NCI-H2107 (cell line): Measurements from ENCODE around the gene LYRM1.
"Not testable (repeated sequence)": the region's sequence is repeated elsewhere in the genome, so short reads cannot be mapped to it uniquely, and the experiment has no call there.

Experiments
- DNase-seq: peaks from one replicate; lab custom pipeline; 2025; lab: John Stamatoyannopoulos, UW

LYRM1 gene

DNA sequence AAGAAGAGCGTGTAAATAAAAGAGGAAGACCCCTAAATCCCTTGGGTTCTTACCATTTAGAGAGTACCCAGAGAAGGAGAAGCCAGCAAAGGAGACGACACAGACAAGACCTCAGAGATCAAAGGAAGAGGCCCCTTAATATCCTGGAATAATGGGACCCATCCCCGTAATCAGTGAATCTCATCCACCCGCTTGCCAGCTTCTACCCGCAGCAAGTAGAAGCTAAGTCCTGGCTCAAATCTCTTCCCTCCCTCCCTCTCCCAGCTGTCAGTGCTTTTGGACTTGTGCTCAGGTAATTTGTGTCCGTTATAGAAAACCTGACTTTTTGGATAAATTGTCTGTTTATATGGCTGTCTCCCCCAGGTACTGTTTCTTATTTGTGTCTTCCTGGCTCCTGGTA, 1.9 kb downstream of the LYRM1 start:
- no peak for DNase-seq

DNA sequence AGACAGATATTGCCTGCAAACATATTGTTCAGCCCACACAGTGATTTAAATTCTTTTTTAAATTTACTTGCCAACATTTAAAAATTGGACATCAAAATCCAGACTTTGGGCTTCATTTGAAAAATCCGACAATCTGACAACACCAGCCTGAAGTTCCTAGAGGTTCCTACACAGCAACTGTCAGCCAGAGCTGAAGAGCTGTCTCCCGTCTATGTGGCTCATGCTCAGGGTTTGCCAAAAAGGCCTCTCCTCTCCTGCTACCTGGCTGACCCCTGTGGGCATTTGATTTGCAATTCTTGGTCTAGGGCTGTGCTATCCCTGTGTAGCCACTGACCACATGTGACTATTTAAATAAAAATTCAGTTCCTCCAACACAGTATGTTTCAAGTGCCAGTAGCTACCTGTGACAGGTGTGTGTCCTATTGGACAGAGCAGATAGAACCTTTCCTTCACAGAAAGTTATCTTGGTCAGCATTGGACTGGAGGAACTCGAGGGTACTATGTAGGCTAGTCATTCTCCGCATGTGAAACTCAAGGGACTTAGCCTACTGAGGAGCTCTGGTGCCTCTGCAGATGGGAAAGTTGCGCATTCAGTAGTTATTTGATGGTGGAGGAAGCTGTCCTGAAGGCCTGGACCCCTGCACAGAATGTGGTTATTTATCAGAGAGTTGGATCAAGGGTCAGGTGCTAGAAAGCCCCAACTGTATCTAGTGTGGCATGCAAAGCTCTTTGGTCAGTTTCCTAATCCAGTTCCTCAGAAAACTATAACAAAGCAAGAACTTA, 2.7 kb downstream of the LYRM1 start:
- no peak for DNase-seq

DNA sequence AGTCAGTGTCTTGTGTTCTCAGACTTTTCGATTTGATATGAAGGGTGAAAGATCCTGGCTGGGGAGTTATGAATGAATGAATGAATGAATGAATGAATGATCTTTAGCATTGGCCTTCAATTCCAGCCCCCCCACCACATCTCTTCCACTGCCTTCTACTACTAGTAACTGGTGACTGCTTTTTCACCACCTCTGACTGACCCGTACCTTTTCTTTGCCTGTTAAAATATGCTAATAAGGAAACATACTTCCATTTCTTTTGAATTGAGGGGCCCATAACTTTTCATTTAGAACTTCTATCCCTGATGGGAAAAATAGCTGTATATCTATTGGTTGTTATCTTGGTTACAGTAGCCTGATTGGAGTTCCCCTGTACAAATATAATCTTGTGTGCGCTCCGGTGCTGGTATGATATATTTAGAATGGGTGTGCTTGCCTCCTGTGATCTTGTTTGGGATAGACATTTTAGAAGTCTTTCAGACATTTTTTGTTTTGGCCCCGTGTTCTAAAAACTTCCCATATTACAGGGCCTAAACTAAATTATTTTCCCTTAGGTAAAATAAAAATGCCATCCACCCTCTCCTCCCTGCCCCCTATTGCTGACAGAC, 3.4 kb downstream of the LYRM1 start:
- no peak for DNase-seq

DNA sequence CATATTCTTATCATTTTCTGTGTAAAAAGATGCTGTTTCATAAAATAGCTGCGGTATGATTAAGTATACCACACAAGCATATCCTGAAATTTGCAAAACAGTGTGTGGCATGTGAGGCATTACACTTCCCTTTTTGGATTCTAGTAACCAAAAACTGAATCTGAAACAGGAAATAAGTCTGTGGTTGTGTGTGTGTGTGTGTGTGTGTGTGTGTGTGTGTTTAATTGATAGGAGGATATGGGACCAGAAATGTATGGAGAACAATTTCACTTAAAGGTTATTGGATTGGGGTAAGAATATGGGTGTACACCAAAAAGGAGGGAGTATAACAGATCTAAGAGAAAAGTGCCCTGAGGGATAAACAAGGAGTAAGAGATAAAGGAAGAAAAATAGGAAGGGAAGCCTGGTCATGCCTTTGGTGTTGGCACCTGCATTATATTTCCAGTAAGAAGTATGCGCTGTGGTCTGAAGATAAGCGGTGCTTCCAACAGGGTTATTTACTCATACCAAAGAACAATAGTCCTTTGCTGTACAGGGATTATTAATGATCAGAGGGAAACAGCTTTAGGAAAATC, 4.0 kb downstream of the LYRM1 start:
- no peak for DNase-seq

DNA sequence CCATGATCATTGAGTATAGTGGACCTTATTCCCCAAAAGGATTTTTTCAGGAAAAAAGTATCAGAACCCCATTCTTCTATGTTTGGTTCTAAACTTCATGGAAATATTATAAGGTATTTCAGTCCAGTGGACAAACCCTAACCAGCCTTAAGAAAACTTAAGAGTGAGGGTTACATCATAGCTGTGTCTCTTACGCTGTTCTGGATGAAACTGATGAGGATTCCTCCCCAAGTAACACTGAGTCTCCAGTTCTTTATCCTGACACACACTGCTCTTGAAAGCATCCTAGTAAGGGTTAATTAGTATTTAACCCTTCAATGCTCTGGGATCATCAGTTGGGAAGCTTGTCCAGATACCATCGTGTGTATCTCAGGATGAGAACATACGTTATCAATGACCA, 5.0 kb downstream of the LYRM1 start:
- no peak for DNase-seq

DNA sequence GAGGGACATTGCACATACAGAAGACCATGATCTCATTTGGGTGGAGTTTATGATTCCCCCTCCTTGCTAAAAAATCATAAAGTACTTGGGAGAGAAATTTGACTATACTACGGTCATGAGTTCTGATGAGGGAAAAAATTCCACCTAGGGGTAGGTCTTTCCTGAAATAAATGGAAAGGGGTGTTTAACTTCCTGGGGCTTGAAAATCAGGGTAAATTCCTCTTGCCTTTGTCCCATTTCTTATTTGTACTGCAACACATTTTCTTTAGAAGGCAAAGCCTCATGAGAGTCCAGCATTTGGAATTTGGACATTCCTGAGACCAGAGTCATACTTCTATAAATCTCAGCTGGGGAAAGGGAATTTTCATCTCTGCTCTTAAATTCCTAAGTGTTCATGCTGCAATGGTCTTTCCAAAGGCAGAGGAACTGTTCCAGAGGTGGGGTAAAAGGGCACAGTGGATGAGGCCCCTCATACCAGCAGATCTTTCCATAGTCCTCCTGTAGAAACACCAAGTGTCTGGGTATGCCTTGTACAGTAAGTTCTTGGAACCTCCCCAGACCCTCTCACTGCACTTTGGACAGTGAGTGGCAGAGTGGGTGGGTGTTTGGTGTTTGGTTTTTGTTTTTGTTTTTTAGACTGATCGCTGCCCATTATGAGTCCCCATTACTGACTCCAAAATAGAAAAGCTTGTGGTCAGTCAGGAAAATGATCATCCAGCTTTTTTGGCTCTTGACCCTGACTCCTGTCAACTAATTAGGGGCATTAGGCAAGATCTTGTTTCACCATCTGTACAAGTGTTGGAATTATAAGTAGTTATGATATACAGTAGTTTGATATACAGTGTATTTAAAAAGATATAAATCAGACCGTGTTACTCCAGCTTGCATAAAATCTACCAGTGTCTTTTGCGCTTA, 6.0 kb downstream of the LYRM1 start:
- DNase-seq = no peak

DNA sequence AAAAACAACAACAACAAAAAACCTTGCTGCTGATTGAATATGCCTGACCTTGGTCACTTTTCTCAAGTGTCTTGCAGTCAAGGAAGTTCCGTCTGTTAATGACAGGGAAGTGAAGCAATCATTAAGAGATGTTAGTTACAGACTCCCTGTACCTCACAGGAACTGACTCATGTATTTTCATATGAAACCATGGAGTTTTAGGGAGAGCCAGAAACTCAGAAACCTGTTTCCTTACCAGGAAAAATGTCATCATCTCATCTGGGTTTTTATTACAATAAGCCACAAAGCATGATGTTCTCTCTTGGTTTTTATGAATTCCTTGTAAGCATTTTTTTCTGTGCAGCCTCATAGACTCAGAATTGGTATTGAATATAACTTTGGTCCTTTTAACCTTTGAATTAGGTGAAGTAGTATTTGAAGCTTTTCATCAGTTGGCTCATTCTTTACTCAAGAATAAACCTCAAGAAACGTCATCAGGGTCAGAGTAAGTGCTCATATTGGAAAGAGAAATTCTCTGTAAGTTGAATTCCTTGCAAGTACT, 10.3 kb downstream of the LYRM1 start:
- no peak for DNase-seq

DNA sequence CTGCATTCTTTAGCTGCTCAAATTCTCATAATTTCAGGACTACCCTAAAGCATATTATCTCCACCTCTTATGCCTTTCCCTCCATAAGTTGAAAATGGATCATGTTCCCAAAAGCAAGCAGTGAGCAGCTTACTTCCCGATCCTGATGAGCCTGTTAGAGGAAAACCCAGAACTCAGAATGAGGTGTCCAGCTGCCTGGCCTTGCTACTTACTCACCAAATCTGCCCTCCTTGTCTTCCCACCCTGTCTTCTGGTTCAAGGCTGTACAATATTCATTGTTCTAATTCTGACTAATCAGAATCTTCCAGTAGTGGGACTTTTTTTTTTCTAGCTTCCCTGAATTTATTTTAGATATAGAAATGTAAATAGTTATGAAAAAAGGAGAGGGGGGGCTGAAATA, 10.8 kb downstream of the LYRM1 start:
- DNase-seq = no peak

DNA sequence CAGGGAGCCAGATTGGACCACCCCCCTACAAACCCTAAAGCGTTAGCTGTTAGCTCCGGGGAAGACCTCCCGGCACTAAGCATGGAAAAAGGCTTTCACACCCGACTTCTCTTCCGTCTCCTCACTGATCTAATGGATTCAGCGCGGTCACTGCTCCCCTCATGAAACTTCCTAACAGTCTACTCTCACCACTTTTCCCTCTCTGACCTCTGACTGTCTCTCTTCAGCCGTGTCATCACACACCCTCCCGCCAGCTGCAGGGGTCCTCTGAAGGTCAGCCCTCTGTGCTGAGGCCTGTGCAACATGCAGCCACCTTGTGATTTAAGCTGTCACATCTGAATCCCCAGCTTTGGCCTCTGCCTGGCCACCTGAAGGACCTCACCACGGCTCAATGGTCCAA, 15.7 kb downstream of the LYRM1 start:
- DNase-seq = no peak

DNA sequence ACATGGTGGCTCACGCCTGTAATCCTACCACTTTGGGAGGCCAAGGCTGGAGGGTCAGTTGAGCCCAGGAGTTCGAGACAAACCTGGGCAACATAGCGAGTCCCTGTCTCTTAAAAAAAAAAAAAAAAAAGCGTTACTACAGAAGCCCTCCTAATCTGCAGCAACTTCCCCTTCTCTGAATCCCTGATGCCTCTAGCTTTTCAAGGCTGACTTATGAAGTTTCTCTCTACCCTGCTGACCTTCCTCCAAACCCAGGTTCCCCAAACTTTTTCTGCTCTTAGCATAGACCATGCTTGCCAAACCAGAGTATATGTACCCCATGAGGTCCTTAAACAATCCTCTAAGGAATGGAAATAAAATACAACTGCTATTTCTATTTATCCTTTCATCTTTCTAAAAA, 16.4 kb downstream of the LYRM1 start:
- DNase-seq = no peak

DNA sequence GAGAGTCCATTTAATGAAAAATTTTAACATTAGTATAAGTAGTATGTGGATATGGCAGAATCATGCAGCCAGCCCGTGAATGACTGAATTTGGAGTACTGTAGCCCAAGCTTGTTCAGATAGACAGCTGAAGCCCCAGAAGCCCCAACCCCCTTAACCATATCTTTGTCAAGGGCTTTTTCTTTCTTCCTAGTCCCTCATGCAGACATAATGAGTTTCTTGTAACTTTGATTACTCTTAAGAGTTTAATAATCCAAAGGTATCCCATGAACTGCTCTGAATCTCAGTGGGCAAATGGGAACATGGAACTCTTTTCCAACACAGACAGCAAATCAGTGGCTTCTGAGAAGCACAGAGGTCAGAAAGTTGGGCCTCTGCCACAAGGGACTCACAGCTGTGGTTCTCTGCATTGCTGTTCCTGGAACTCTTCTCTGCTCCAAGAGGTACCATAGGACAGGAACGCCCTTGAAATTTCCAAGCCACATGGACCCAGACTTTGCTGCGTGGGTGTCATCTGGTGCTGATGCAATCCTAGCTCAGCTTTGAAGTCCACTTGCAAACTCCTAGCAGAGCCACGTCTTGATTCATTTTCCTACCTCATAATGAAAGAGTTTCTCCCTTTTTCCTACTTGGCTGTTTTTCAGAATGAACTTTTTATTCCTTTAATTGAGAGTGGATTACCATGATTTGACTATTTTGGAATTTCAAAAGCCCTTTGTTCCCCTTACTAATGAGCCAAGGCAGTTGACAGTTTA, 18.1 kb downstream of the LYRM1 start:
- no peak for DNase-seq

DNA sequence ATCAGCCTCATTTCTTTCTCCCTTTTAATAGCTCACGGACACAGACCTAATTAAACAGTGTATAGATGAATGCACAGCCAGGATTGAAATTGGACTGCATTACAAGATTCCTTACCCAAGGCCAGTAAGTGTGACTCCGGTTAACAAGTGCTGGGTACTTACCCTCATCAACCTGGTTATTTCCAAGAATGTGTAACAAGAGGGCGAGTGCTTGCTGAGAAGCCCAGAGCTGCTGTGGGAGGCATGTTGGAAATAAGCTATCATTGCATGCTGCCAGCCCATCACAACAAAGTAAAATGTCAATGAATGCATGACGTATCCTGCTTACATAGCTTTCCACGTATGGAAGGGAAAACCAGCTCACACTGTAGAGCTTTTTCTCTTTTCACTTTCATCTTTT, 19.5 kb downstream of the LYRM1 start:
- no peak for DNase-seq

DNA sequence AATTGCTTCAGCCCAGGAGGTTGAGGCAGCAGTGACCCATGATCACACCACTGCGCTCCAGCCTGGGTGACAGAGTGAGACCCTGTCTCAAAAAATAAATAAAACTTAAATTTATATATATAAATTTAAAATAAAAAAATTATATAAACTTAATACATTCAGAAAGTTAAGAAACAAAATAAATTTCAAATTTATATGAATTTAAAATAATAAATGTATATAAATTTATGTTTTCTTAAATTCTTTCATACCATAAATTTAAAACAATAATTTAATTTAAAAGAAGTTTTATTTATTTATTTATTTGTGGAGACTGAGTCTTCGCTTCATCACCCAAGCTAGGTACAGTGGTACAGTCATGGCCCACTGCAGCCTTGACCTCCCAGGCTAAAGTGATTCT, 20.2 kb downstream of the LYRM1 start:
- DNase-seq = no peak

DNA sequence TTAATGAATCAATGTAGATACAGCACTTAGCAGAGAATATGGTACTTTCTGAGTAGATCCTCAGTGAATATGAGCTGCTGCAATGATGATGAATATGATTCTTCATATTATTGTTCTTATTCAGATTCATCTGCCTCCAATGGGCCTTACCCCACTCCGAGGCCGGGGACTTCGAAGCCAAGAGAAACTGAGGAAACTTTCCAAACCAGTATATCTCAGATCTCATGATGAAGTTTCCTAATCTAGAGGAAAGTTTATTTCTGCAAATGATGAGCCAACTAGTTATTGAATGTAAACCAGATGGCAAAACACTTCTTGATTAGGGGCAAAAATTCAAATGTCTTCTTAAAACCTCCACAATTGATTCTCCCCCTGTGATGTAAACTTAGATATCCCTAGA, 23.3 kb downstream of the LYRM1 start:
- DNase-seq = no peak

DNA sequence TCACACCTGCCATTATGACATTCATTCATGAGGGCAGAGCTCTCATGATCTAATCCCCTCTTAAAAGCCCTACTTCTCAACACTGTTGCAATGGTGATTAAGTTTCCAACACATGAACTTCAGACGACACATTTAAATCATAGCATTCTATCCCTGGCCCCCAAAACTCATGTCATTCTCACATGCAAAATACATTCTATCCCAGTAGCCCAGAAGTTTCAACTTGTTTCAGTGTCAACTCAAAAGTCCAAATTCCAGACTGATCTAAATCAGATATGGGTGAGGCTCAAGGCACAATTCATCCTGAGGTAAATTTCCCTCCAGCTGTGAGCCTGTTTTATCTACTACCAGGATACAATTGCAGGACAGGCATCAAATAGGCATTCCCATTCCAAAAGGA, 25.2 kb downstream of the LYRM1 start:
- no peak for DNase-seq

DNA sequence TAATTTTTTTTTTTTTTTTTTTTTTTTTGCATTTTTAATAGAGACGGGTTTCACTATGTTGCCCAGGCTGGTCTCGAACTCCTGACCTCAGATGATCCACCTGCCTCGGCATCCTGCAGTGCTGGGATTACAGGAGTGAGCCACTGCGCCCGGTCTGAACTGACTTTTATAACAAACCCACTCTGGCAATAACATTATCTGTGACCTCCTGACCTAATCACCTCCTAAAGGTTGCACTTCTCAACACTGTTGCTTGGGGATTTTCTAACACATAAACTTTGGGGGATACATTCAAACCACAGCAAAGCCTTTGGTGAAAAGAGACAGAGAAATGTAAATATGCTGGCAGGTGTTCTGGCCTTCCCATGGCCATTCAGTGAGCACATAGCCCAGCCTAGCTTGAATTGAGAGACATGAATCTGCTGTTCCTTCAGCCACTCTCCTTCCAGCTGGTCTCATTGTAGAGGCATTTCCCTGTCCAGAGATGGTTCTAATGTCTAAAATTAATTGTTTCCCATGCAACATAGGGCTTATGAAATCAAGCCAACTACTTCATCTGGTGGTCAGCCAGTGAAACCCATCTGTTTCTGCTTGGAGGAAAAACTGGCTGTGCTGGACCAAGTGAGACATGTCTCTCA, 28.3 kb downstream of the LYRM1 start:
- no peak for DNase-seq

DNA sequence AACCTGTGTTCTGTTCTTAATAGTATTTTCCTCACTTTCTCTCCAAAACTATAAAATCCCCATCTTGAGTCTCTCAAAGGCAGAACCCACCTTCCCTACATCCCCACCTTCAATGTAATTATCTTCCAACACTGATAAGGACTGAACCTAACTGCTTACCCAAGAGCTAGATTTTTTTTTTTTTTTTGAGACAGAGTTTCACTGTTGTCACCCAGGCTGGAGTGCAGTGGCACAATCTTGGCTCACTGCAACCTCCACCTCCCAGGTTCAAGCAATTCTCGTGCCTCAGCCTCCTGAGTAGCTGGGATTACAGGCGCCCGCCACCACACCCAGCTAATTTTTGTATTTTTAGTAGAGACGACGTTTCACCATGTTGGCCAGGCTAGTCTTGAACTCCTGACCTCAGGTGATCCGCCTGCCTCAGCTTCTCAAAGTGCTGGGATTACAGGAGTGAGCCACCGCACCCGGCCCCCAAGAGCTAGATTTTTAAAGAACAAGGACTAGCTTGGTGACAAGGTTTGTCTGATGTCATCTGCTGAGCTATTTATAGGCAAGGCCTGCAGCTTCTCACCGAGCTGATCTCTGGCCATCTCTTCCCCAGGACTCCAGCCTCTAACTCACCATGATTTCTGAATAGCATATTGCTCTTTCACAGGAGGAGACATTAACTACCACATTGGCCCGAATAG, 29.2 kb downstream of the LYRM1 start:
- DNase-seq = not testable (repeated sequence)

DNA sequence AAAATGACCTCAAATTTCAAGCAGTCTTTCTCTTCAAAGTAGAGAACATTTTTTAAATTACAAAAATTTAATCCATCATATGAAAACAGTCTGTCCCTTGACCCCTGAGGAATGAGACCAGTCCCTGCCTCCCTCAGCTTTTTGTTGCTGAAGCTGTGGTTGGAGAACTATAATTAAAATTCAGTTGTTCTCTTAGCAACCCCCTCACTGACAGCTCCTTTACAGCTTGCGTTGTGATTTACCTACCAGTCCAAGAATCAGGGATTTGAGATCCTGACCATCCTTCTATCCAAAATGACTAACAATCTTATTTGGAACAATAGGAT, 29.8 kb downstream of the LYRM1 start:
- DNase-seq = no peak

DNA sequence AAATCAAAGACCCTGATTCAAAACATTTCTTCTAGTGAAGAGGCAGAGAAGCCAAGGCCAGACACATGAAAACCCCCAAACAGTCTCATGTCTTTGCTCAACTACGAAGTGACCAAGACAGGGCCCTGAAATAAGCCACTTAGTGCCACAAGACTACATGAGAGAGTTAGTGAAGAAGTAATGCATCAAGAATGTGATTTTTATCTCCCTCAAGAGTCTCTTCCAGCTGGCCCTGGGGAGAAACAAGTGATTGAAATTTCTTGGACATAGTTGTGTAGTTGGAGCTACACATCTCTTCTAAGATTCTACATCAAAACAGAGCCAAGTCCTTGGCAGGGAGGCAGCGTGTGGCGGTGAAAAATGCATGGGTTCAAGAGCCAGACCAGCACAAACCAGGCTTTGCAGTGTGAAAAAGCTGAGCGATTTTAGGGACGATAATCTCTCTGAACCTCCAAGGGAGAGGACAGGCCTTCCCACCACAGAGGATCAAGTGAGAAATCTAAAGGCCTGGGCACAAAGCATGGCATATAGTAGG, 30.6 kb downstream of the LYRM1 start:
- no peak for DNase-seq

DNA sequence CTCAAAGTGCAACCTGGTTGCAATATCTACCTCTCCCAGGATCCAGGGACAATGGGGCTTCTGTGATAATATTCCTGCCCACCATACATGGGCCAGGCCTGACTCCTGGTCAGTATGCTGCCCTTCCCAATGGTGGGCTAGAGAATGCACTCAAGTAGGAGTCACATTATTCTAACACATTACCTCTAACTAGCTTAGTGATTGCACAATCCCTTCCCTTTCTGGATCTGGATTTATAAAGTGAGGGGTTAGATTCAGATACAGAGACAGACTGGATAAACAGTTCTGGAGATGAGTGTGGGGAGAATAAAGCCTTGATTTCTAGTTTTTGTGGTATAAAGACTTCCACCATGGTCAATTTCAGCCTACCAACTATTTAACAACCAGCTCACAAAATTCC, 33.0 kb downstream of the LYRM1 start:
- no peak for DNase-seq
